Measurements from ENCODE around the gene ETAA1.

ETAA1 gene

DNA sequence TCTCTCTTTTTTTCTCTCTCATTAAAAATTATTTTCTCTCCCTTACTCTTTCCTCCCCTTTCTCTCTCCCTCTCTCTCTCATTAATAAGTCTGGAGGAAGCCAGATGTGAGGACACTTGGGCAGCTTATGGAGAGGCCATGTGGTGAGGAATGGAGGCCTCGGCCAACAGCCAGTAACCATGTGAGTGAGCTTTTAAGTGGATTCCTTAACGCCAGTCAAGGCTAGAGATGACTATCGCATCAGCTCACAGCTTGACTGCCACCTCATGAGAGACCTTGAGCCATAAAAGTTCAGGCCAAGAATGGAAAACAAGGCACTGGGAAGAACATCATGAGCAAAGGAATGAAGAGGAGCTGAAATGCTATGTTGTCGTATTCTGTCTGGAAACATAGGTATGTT, 39.1 kb downstream of the ETAA1 start:
- H3K4me1 ChIP-seq (ENCODE audit: control insufficient read depth, insufficient read depth, low read depth, low read length) = peaks cover 2% of the 10 kb centered on the region
- no peak overlapping the region for H3K14ac ChIP-seq (ENCODE audit: low read length in 2 of 2)
- DNase-seq = peak; percentile 14
- 72% methylated on average over 4 of the region's 4 CpGs for WGBS
- H2AK5ac ChIP-seq (ENCODE audit: low read length, severe bottlenecking) = no peak overlapping the region
- H3K4ac ChIP-seq (ENCODE audit: low read depth in 1 of 2, low read length in 2 of 2) = no peak overlapping the region
- H2BK15ac ChIP-seq (ENCODE audit: low read depth, poor library complexity, severe bottlenecking) = no peak overlapping the region
- no peak overlapping the region for H3K4me3 ChIP-seq (ENCODE audit: insufficient read depth in 1 of 2, low read depth in 1 of 2, low read length in 2 of 2)
- no peak overlapping the region for H4K8ac ChIP-seq (ENCODE audit: low read length)
- no peak overlapping the region for H2BK120ac ChIP-seq (ENCODE audit: low read depth, low read length)
- H2BK12ac ChIP-seq (ENCODE audit: low read length in 2 of 2) = peak overlapping the region in 1 of 2 experiments; percentile 45
- no peak overlapping the region for H3K18ac ChIP-seq (ENCODE audit: low read depth in 1 of 2, low read length in 2 of 2)
- no peak overlapping the region for H4K91ac ChIP-seq (ENCODE audit: low read length)
- no peak overlapping the region for H3K4me2 ChIP-seq (ENCODE audit: low read length, poor library complexity, severe bottlenecking)
- H3K23ac ChIP-seq (ENCODE audit: low read length in 2 of 2) = no peak overlapping the region
- peak overlapping the region; percentile 80 for H3K27ac ChIP-seq (ENCODE audit: low read length, poor library complexity, severe bottlenecking)
- H3K27me3 ChIP-seq (ENCODE audit: control insufficient read depth in 1 of 2, insufficient read depth in 1 of 2, low read length in 2 of 2) = no peaks in the 10 kb centered on the region
- H3K36me3 ChIP-seq (ENCODE audit: control insufficient read depth in 1 of 2, insufficient read depth in 2 of 2, low read depth in 1 of 2, low read length in 2 of 2) = no peaks in the 10 kb centered on the region
- peaks cover 4% of the 10 kb centered on the region for H3K9me3 ChIP-seq (ENCODE audit: control insufficient read depth, low read length)
- H3K79me1 ChIP-seq (replicated peaks; ENCODE audit: low read length, poor library complexity, severe bottlenecking) = no peaks in the 10 kb centered on the region
- H3K9ac ChIP-seq (ENCODE audit: low read length) = no peak overlapping the region
- no peak overlapping the region for H2BK5ac ChIP-seq (ENCODE audit: low read depth, low read length, poor library complexity, severe bottlenecking)
- H2AFZ ChIP-seq (ENCODE audit: low read depth, low read length) = no peak overlapping the region

DNA sequence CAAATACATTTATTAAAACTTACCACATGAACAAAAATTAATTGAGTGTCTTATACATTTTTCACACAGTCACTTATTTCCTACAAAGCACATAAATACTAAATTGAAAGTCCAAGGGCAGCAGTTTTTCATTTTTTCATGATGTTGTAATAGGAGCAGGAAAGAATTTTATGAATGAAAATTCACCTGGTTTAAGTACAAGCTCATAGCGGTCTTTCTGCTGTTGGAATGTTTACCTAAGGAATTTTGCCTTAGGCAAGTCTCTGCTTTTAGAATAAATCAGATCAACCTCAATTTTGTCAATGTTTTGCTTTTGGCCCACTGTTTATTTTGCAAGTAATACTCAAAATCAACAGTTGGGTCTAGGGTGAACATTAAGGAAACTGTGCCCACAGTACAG, 40.0 kb downstream of the ETAA1 start:
- whole genome bisulfite sequencing = 80% methylated on average over 1 of the region's 1 CpG
- H3K4me3 ChIP-seq (ENCODE audit: insufficient read depth in 1 of 2, low read depth in 1 of 2, low read length in 2 of 2) = no peak overlapping the region
- H3K36me3 ChIP-seq (ENCODE audit: control insufficient read depth in 1 of 2, insufficient read depth in 2 of 2, low read depth in 1 of 2, low read length in 2 of 2) = no peaks in the 10 kb centered on the region
- H3K4me2 ChIP-seq (ENCODE audit: low read length, poor library complexity, severe bottlenecking) = no peak overlapping the region
- no peak overlapping the region for H2BK15ac ChIP-seq (ENCODE audit: low read depth, poor library complexity, severe bottlenecking)
- DNase-seq = peak; percentile 11
- no peak overlapping the region for H3K14ac ChIP-seq (ENCODE audit: low read length in 2 of 2)
- peak overlapping the region; percentile 61 for H3K27ac ChIP-seq (ENCODE audit: low read length, poor library complexity, severe bottlenecking)
- H4K91ac ChIP-seq (ENCODE audit: low read length) = no peak overlapping the region
- no peak overlapping the region for H2AFZ ChIP-seq (ENCODE audit: low read depth, low read length)
- H3K9me3 ChIP-seq (ENCODE audit: control insufficient read depth, low read length) = no peaks in the 10 kb centered on the region
- H3K27me3 ChIP-seq (ENCODE audit: control insufficient read depth in 1 of 2, insufficient read depth in 1 of 2, low read length in 2 of 2) = no peaks in the 10 kb centered on the region
- no peak overlapping the region for H3K18ac ChIP-seq (ENCODE audit: low read depth in 1 of 2, low read length in 2 of 2)
- no peak overlapping the region for H2BK120ac ChIP-seq (ENCODE audit: low read depth, low read length)
- H2BK12ac ChIP-seq (ENCODE audit: low read length in 2 of 2) = no peak overlapping the region
- no peak overlapping the region for H2BK5ac ChIP-seq (ENCODE audit: low read depth, low read length, poor library complexity, severe bottlenecking)
- H3K9ac ChIP-seq (ENCODE audit: low read length) = no peak overlapping the region
- H3K4me1 ChIP-seq (ENCODE audit: control insufficient read depth, insufficient read depth, low read depth, low read length) = peaks cover 2% of the 10 kb centered on the region
- H4K8ac ChIP-seq (ENCODE audit: low read length) = no peak overlapping the region
- H2AK5ac ChIP-seq (ENCODE audit: low read length, severe bottlenecking) = no peak overlapping the region
- no peak overlapping the region for H3K4ac ChIP-seq (ENCODE audit: low read depth in 1 of 2, low read length in 2 of 2)
- H3K23ac ChIP-seq (ENCODE audit: low read length in 2 of 2) = no peak overlapping the region
- no peaks in the 10 kb centered on the region for H3K79me1 ChIP-seq (replicated peaks; ENCODE audit: low read length, poor library complexity, severe bottlenecking)

DNA sequence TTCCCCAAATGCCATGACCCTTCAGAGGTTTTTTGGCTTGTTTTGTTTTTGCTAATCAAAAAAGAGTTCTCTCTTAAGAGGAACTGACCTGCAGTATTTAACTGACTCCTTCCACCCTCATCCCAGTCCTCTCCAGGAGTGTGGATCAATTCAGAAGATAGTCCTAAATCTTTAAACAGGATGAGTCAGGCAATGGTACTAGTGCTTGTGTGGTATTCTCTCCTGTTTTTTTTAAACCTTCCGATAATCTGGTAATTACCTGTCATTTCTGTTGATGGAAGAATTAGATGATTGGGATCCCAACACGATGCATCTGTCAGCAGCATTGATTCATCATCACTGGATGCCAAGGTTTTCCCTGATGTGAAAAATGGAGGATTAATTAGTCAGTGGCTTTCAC, 41.2 kb downstream of the ETAA1 start:
- H3K4me3 ChIP-seq (ENCODE audit: insufficient read depth in 1 of 2, low read depth in 1 of 2, low read length in 2 of 2) = no peak overlapping the region
- H3K14ac ChIP-seq (ENCODE audit: low read length in 2 of 2) = no peak overlapping the region
- no peak overlapping the region for H4K8ac ChIP-seq (ENCODE audit: low read length)
- no peak overlapping the region for H4K91ac ChIP-seq (ENCODE audit: low read length)
- no peak overlapping the region for H3K18ac ChIP-seq (ENCODE audit: low read depth in 1 of 2, low read length in 2 of 2)
- no peak overlapping the region for H2BK15ac ChIP-seq (ENCODE audit: low read depth, poor library complexity, severe bottlenecking)
- H2BK5ac ChIP-seq (ENCODE audit: low read depth, low read length, poor library complexity, severe bottlenecking) = no peak overlapping the region
- no peak overlapping the region for H3K4me2 ChIP-seq (ENCODE audit: low read length, poor library complexity, severe bottlenecking)
- H3K27me3 ChIP-seq (ENCODE audit: control insufficient read depth in 1 of 2, insufficient read depth in 1 of 2, low read length in 2 of 2) = no peaks in the 10 kb centered on the region
- H3K27ac ChIP-seq (ENCODE audit: low read length, poor library complexity, severe bottlenecking) = no peak overlapping the region
- H3K36me3 ChIP-seq (ENCODE audit: control insufficient read depth in 1 of 2, insufficient read depth in 2 of 2, low read depth in 1 of 2, low read length in 2 of 2) = no peaks in the 10 kb centered on the region
- no peak for DNase-seq
- H3K9ac ChIP-seq (ENCODE audit: low read length) = no peak overlapping the region
- no peak overlapping the region for H3K4ac ChIP-seq (ENCODE audit: low read depth in 1 of 2, low read length in 2 of 2)
- H3K9me3 ChIP-seq (ENCODE audit: control insufficient read depth, low read length) = no peaks in the 10 kb centered on the region
- no peaks in the 10 kb centered on the region for H3K79me1 ChIP-seq (replicated peaks; ENCODE audit: low read length, poor library complexity, severe bottlenecking)
- no peak overlapping the region for H2BK120ac ChIP-seq (ENCODE audit: low read depth, low read length)
- peaks cover 2% of the 10 kb centered on the region for H3K4me1 ChIP-seq (ENCODE audit: control insufficient read depth, insufficient read depth, low read depth, low read length)
- H2BK12ac ChIP-seq (ENCODE audit: low read length in 2 of 2) = no peak overlapping the region
- no peak overlapping the region for H2AK5ac ChIP-seq (ENCODE audit: low read length, severe bottlenecking)
- 100% methylated on average over 2 of the region's 2 CpGs for WGBS
- no peak overlapping the region for H2AFZ ChIP-seq (ENCODE audit: low read depth, low read length)
- no peak overlapping the region for H3K23ac ChIP-seq (ENCODE audit: low read length in 2 of 2)

DNA sequence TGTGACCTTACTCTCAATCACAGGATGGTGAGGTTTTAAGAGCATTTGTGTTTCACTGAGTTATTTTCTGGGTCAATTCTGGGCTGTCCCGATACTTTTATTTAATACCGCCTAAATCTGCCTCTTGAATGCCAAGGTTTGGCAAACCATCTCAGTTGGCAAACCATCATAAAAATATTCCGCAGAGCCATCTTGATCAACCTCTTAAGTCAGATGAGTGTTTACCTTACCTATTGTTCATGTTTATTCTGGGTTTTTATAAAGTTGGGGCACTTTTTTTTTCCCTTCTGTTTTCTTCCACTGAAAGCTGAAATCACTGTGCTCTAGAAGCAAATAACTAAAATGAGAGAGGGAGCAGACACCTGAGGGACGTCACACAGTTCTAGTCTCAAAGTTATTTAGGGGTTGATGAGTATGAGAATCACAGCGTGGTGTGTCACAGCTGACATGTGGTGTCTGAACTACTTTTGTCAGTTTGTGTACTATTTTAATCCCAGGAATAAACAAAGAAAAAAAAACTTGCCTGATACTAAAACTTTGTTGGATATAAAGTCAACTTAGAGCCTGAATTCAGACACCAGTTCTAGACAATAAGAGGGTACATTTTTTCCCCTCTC, 48.6 kb downstream of the ETAA1 start:
- Histone ChIP-seq H2BK5ac (ENCODE audit: low read depth, low read length, poor library complexity, severe bottlenecking) (no peak overlapping the region), H3K4me3 (ENCODE audit: insufficient read depth in 1 of 2, low read depth in 1 of 2, low read length in 2 of 2) (no peak overlapping the region), H2BK15ac (ENCODE audit: low read depth, poor library complexity, severe bottlenecking) (no peak overlapping the region), H3K23ac (ENCODE audit: low read length in 2 of 2) (no peak overlapping the region), H4K8ac (ENCODE audit: low read length) (no peak overlapping the region), H3K4me1 (ENCODE audit: control insufficient read depth, insufficient read depth, low read depth, low read length) (no peaks in the 10 kb centered on the region), H3K36me3 (ENCODE audit: control insufficient read depth in 1 of 2, insufficient read depth in 2 of 2, low read depth in 1 of 2, low read length in 2 of 2) (no peaks in the 10 kb centered on the region), H3K79me1 (replicated peaks; ENCODE audit: low read length, poor library complexity, severe bottlenecking) (no peaks in the 10 kb centered on the region), H3K4me2 (ENCODE audit: low read length, poor library complexity, severe bottlenecking) (no peak overlapping the region), H3K27ac (ENCODE audit: low read length, poor library complexity, severe bottlenecking) (no peak overlapping the region), H3K9ac (ENCODE audit: low read length) (no peak overlapping the region), H3K27me3 (ENCODE audit: control insufficient read depth in 1 of 2, insufficient read depth in 1 of 2, low read length in 2 of 2) (no peaks in the 10 kb centered on the region), H2BK120ac (ENCODE audit: low read depth, low read length) (no peak overlapping the region), H4K91ac (ENCODE audit: low read length) (no peak overlapping the region), H2BK12ac (ENCODE audit: low read length in 2 of 2) (no peak overlapping the region), H2AFZ (ENCODE audit: low read depth, low read length) (no peak overlapping the region), H3K9me3 (ENCODE audit: control insufficient read depth, low read length) (peaks cover 2% of the 10 kb centered on the region), H2AK5ac (ENCODE audit: low read length, severe bottlenecking) (no peak overlapping the region), H3K4ac (ENCODE audit: low read depth in 1 of 2, low read length in 2 of 2) (peak overlapping the region in 1 of 2 experiments; percentile 22), H3K14ac (ENCODE audit: low read length in 2 of 2) (no peak overlapping the region), H3K18ac (ENCODE audit: low read depth in 1 of 2, low read length in 2 of 2) (peak overlapping the region in 1 of 2 experiments; percentile 34)
- WGBS = 56% methylated on average over 2 of the region's 5 CpGs
- DNase-seq = peak; percentile 48

All from mesenchymal stem cell (in vitro differentiated cells and primary cell).